KG1 (cell line): ENCODE data around the gene C6orf62.
"Not testable (repeated sequence)": the region's sequence is repeated elsewhere in the genome, so short reads cannot be mapped to it uniquely, and the experiment has no call there.

Source experiments
- DNase-seq: peaks from one replicate; lab custom pipeline; 2025; lab: John Stamatoyannopoulos, UW

C6orf62 gene

DNA sequence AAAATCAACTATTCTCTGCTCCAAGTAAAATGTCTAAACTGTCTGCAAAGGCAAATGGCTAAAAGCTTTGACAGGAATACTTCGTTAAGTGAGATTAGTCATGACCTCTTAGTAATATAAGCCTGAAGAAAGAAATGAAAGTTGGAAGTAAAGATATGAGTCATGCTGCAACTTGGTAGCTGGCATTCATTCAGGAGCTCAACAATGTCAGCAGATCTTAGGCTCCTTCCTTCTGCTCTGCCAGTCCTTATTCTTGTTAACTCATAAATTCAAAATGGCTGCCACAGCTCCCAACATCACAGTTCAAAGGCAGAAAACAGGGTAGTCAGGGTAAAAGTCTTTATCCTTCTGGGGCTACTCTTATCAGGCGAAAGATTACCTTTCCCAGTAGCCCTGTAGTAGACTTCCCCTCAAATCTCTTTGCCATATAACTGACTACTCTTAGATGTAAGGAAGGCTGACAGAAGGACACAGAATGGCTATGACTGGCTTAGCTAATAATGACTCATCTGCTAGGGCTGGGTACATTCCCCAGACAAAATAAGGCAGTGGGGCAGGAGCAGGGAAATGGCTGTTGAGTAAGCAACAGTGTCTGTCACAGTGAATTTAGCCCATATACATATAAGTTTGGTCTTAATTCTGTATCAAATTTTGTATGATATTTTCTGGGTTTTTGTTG is 24.4 kb upstream of the C6orf62 start:
- no peak for DNase-seq

DNA sequence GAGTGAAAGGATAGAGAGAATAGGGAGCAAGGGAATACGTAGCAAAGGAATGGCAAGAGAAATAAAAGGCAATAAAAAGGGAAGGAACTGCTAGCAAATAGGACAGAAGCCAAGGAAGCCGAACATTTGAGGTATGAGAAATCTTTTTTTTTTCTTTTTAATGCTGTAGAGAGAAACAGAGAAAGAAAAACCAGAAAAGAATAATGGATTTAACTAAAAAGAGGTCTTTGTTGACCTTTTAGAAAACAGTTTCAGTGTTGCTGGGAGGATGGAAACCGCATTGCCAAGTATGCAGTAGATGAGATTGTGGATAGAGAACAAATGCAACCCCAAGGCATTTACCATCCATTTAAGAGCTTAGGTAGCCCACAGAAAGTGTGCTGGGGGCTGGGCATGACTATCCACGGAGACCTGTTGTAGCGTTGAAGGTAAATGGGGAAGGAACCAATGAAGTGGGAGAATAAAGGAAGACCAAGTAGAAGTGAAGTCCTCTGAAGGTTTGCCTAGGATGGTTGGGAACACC is 23.3 kb upstream of the C6orf62 start:
- no peak for DNase-seq

DNA sequence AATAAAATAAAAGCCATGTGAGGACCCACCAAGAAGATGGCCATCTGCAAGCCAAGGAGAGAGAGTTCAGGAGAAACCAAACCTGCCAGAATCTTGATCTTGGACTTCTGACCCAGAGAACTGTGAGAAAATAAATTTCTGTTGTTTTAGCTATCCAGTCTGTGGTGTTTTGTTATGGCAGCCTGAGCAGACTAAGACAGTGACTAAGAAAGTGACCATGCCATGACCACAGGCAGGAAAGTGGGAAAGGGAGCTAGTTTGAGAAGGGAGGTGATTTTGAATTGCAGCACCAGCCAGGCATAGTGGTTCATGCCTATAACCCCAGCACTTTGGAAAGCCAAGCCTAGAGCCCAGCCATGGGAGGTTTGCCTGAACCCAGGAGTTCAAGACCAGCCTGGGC is 21.9 kb upstream of the C6orf62 start:
- DNase-seq, result no peak

DNA sequence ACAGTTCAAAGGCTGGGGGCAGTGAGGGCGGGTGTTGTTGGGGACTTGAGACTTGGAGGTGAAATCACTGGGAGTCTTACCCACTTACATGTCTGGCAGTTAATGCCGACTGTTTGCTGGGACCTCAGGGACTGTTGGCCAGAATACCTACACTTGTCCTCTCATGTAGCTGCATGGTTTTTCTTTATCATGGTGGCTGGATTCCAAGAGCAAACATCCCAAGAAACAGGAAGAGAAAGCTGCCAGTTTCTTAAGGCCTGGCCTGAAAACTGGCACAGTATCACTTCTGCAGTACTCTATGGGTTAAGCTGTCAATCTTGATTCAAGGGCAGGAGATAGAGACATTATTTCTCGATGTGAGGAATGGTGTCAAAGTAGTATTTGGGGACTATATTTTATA is 19.8 kb upstream of the C6orf62 start:
- no peak for DNase-seq

- not testable (repeated sequence) for DNase-seq
These were observed 15.8 kb upstream of the C6orf62 start for GRCh38 chr6:24734710-24735109.

- no peak for DNase-seq
These were observed 15.2 kb upstream of the C6orf62 start for GRCh38 chr6:24734166-24734565.

GRCh38 chr6:24731456-24732134 is 12.6 kb upstream of the C6orf62 start:
- not testable (repeated sequence) for DNase-seq

GRCh38 chr6:24730653-24731052 is 11.7 kb upstream of the C6orf62 start:
- DNase-seq, result not testable (repeated sequence)

DNA sequence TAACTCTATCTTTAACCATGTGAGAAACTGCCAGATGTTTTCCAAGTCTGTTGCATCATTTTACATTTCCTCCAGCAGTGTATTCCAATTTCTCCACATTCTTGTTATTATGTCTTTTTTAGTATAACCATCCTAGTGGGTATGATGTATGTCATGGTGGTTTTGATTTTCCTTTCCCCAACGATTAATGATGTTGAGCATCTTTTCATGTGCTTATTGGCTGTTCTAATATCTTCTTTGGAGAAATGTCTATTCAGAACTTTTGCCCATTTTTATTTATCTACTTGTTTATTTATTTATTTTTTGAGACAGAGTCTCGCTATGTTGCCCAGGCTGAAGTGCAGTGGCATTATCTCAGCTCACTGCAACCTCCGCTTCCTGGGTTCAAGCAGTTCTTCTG is 4.3 kb upstream of the C6orf62 start:
- no peak for DNase-seq

DNA sequence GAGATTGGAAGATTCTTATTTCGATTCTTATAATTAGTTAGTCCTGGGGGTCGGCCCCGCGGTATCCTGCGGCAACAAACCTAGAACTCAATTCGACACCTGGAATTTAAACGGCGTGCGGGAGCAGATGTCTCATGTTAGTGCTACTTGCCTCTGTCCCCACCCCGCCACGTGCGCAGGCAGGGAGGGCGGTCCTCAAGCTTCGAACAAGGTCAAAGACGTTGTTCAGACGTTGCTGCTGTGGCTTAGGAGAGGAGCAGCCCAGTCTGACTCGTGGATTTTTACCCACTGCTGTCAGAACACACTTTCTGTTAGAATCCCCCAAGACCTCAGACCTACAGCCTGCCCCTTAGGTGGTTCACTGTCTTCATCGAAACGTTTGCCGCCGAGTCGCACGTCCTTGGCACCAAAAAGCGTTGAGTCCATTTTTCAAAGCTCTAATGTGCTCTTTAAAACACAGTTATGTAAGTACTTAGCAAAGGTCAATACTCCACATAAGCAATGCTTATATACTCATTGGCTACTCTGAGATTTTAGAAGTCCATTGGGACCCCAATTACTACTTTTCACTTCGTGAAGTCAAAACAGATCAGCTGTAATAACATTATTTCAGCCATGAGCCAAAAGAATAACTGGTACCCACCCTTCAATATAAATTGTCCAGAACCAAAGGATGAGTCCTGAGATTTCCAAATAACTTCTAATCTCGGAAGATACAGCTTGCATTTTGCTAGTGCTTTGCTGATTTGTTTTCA is 2.7 kb upstream of the C6orf62 start:
- peak; percentile 93 for DNase-seq

GRCh38 chr6:24720604-24721460 is 1.9 kb upstream of the C6orf62 start:
- DNase-seq, result peak; percentile 99

- no peak for DNase-seq
These were observed 1.2 kb upstream of the C6orf62 start for GRCh38 chr6:24720131-24720603.

DNA sequence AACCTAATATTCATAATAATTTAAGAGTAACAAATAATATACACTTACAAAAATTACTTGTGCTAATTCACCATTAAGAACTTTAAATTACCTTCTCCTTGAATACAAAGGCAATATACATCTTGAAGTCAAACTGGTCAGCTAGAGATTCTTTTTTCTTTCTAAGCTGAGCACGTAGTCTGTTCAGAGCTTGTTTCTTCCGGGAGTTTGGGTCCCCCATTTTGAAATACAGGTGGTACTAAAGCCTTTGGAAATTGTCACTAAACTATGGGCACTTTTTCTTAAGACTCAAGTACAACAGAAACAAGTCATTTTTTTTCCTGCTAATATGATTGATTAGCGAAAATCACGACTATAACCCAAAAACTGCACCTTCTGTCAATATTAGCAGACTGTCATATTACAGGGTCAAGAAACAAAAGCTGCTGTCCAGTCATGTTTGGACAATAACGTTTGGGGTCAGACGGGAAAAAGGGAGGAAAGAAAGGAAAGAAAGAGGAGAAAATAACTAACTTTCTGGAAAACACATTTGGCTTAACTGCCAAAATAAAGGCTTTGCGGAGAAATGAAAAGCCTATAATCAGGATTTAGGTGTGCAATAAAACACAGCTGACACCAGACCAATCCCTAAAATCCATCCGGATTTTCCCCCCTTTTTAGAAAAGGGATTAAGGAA is 367 bp downstream of the C6orf62 start:
- no peak for DNase-seq

GRCh38 chr6:24716602-24717148 is 2.3 kb downstream of the C6orf62 start:
- DNase-seq, result not testable (repeated sequence)

GRCh38 chr6:24710519-24711303 is 8.2 kb downstream of the C6orf62 start:
- DNase-seq, result no peak

DNA sequence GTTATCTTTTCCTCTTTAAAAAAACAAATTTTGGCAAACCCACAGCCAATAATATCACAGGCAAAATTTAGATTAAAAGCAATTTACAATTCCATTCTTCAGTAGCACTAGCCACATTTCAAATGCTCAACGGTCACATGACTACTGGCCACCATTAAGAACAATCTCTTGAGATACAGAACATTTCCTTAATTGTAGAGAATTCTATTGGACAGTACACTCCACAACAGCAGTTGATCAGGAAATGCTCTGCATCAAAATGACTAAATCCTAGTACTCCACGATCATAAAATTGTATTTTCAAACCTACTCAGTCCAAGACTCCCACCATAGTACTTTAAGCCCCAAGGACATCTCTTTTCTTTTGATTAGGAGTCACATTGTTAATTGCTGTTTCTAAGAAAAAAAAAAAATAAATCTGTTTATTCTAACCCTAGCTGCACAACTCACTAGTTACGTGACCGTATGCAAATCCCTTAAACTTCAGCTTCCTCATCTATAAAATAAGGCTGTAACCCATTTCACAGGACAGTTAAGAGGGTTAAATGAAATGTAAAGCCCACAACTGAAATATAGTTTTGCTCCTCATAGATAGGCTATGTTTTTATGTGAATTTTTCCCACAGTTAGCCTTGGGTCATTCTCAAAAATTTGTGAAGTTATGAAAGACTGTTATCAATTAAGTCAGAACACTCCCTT is 9.8 kb downstream of the C6orf62 start:
- DNase-seq, result no peak

DNA sequence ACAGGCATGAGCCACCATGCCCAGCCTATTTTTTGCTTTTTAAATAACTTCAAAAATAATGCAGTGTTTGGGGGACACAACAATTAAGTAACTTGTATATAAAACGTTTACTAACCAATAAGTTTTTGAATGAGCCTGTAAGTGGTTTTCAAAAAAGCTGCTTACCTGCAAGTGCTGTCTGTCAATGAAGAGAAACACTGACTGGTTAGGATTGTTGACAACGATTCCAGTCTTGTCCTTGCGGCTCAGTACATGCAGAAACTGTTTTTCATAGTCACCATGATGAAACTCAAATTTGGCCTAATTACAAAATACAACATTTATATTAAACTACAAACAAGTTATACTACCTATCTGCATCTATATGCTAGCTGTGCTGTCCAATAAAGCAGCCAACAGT is 10.3 kb downstream of the C6orf62 start:
- DNase-seq, result no peak

GRCh38 chr6:24704468-24704867 is 14.5 kb downstream of the C6orf62 start:
- DNase-seq, result no peak

GRCh38 chr6:24702720-24703282 is 16.2 kb downstream of the C6orf62 start:
- no peak for DNase-seq
